ENCODE data around the gene LRIG3. TPM values are rescaled to one million over a fixed set of nuclear protein-coding genes. Genes with fewer than 3 reads are reported as not detected.
"Not testable (repeated sequence)": the region's sequence is repeated elsewhere in the genome, so short reads cannot be mapped to it uniquely, and the experiment has no call there.

LRIG3 gene
- total RNA-seq, 2 experiments from 2014 or later = not detected

GRCh38 chr12:58871556-58871955, 48.7 kb downstream of the LRIG3 start:
- H3K27me3 Mint-ChIP-seq = no peaks in the 10 kb centered on the region
- no peak overlapping the region for H3K27ac Mint-ChIP-seq
- H3K36me3 Mint-ChIP-seq = no peaks in the 10 kb centered on the region
- no peak for DNase-seq
- no peaks in the 10 kb centered on the region for H3K4me1 Mint-ChIP-seq
- no peak overlapping the region for H3K4me3 Mint-ChIP-seq
- no peaks in the 10 kb centered on the region for H3K9me3 Mint-ChIP-seq

- H3K36me3 Mint-ChIP-seq = no peaks in the 10 kb centered on the region
- H3K27ac Mint-ChIP-seq = no peak overlapping the region
- no peaks in the 10 kb centered on the region for H3K27me3 Mint-ChIP-seq
- no peaks in the 10 kb centered on the region for H3K4me1 Mint-ChIP-seq
- no peaks in the 10 kb centered on the region for H3K9me3 Mint-ChIP-seq
- DNase-seq = no peak
- no peak overlapping the region for H3K4me3 Mint-ChIP-seq
These were observed 49.7 kb downstream of the LRIG3 start for GRCh38 chr12:58870595-58870994.

- Mint-ChIP-seq H3K36me3 (no peaks in the 10 kb centered on the region), H3K4me1 (no peaks in the 10 kb centered on the region), H3K9me3 (no peaks in the 10 kb centered on the region), H3K4me3 (no peak overlapping the region), H3K27me3 (no peaks in the 10 kb centered on the region), H3K27ac (no peak overlapping the region)
- no peak for DNase-seq
These were observed 59.5 kb downstream of the LRIG3 start for GRCh38 chr12:58860788-58861240.

DNA sequence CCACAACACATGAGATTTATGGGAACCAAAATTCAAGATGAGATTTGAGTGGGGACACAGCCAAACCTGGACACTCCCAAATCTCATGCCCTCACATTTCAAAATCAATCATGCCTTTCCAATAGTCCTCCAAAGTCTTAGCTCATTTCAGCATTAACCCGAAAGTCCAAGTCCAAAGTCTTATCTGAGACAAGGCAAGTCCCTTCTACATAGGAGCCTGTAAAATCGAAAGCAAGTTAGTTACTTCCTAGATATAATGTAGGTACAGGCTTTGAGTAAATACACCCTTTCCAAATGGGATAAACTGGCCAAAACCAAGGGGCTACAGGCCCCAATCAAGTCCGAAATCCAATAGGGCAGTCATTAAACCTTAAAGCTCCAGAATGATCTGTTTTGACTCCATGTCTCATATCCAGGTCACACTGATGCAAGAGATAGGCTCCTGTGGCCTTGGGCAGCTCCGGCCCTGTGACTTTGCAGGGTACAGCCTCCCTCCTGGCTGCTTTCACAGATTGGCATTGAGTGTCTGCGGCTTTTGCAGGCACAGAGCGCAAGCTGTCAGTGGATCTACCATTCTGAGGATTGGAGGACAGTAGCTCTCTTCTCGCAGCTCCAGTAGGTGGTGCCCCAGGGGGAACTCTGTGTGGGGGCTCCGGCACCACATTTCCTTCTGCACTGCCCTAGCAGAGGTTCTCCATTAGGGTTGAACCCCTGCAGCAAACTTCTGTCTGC, 60.1 kb downstream of the LRIG3 start:
- Mint-ChIP-seq H3K27me3 (no peaks in the 10 kb centered on the region), H3K36me3 (no peaks in the 10 kb centered on the region), H3K9me3 (no peaks in the 10 kb centered on the region), H3K4me1 (no peaks in the 10 kb centered on the region), H3K4me3 (no peak overlapping the region), H3K27ac (no peak overlapping the region)
- DNase-seq = no peak

DNA sequence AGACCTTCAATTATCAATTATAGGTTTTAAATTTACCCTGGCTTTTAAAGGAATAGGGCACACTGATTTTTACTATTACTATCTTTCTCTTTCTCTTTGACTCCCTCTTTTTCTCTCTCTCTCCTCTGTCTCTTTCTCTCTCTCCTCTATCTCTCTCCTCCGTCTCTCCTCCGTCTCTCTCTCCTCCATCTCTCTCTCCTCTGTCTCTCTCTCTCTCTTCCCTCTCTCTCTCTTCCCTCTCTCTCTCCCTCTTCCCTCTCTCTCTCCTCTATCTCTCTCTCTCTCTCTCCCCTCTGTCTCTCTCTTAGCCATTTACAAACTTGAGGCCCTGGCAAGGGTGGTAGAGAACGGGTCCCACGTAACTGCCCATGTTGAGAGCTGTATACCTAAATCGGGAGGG, 62.3 kb downstream of the LRIG3 start:
- Mint-ChIP-seq H3K36me3 (no peaks in the 10 kb centered on the region), H3K4me1 (no peaks in the 10 kb centered on the region), H3K9me3 (no peaks in the 10 kb centered on the region), H3K27ac (no peak overlapping the region), H3K4me3 (no peak overlapping the region), H3K27me3 (no peaks in the 10 kb centered on the region)
- no peak for DNase-seq

DNA sequence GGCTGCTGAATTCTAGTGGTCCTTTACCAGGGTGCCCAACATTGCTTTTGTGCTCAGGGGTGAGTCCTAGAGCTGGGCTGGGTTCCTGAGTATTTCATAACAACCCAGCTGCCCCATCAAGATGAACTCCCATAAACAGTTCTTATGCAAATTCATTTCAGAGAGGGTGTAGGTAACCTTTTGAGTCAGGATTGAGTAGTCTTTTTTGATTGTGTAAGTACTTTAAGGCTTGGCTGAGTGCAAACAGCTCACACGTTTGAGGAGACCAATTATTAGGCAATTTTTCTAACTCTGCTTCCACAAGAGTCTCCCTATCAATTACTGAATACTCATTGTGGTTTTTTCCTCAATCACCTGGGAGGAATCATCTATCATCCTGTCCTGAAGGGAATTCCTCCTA, 63.1 kb downstream of the LRIG3 start:
- H3K4me1 Mint-ChIP-seq, DNase-seq, H3K27me3 Mint-ChIP-seq, H3K36me3 Mint-ChIP-seq, H3K4me3 Mint-ChIP-seq, H3K9me3 Mint-ChIP-seq, H3K27ac Mint-ChIP-seq: not testable (repeated sequence)

- not testable (repeated sequence) for H3K9me3 Mint-ChIP-seq, H3K27ac Mint-ChIP-seq, H3K4me1 Mint-ChIP-seq, DNase-seq, H3K27me3 Mint-ChIP-seq, H3K36me3 Mint-ChIP-seq, H3K4me3 Mint-ChIP-seq
These were observed 64.7 kb downstream of the LRIG3 start for GRCh38 chr12:58855630-58856029.

- Mint-ChIP-seq H3K4me3 (no peak overlapping the region), H3K36me3 (no peaks in the 10 kb centered on the region), H3K9me3 (peaks cover 2% of the 10 kb centered on the region), H3K4me1 (no peaks in the 10 kb centered on the region), H3K27me3 (no peaks in the 10 kb centered on the region), H3K27ac (no peak overlapping the region)
- no peak for DNase-seq
These were observed 69.5 kb downstream of the LRIG3 start for GRCh38 chr12:58850826-58851225.

DNA sequence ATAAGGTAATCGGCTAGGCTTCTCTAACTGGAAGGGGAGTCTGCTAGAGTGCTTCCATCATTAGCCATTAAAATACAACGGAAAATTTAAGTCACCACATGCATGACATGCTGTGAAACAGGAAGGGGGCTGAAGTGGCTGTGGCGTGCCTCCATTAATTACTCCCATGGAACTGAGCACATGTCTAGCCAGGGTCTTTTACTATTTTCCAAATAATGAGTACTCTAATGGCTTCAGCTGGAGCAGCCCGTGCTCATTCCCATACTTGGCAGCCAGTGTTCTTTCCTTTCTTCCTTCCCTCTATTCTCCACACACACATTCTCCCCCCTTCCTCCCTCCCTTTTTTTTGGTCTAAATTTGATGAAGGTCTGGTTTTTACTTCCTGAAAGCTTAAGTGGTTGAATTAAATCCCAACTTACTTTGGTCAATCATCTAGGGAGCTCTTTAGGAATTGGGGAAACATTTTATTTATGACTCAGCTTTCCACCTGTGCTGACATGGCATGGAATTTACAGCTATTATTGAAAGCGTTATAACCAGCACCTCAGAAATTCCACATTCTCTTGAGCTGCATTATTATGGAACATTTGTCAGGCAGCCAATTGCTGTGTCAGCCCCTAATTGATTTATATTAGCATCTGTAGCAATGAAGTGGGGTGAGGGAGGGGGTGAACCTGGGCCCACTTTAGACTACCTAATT, 72.3 kb downstream of the LRIG3 start:
- Mint-ChIP-seq H3K9me3 (peaks cover 2% of the 10 kb centered on the region), H3K4me3 (no peak overlapping the region), H3K36me3 (no peaks in the 10 kb centered on the region), H3K4me1 (no peaks in the 10 kb centered on the region), H3K27me3 (no peaks in the 10 kb centered on the region), H3K27ac (no peak overlapping the region)
- DNase-seq = no peak

GRCh38 chr12:58844161-58844560, 76.1 kb downstream of the LRIG3 start:
- no peak overlapping the region for H3K4me3 Mint-ChIP-seq

GRCh38 chr12:58841058-58841798, 79.1 kb downstream of the LRIG3 start:
- Mint-ChIP-seq H3K36me3 (no peaks in the 10 kb centered on the region), H3K9me3 (peaks cover 7% of the 10 kb centered on the region), H3K4me1 (no peaks in the 10 kb centered on the region), H3K27me3 (no peaks in the 10 kb centered on the region), H3K27ac (no peak overlapping the region), H3K4me3 (no peak overlapping the region)
- DNase-seq = no peak

More at GRCh38 chr12:58844161-58844560, 76.1 kb downstream of the LRIG3 start:
- Mint-ChIP-seq H3K9me3 (no peaks in the 10 kb centered on the region), H3K27ac (no peak overlapping the region), H3K36me3 (no peaks in the 10 kb centered on the region), H3K27me3 (no peaks in the 10 kb centered on the region), H3K4me1 (no peaks in the 10 kb centered on the region)
- DNase-seq = no peak

DNA sequence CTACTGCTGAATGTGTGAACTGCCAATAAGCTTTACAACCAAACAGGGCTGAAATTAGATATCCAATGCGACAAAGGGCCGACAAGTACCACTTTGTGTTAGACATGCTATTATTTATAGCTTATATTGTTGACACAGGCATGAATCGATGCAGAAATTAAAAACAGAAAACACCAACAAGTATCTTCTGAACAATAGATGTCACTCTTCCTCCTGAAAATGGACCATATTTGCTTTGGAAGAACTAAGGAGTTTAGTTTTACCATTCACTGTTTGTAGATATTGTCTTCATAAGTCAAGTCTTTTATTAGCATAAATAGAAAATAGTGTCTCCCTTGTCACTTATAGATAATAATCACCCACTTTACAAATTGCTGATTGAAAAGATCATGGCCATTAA, 86.5 kb downstream of the LRIG3 start:
- H3K27ac Mint-ChIP-seq = no peak overlapping the region
- no peaks in the 10 kb centered on the region for H3K4me1 Mint-ChIP-seq
- H3K36me3 Mint-ChIP-seq = no peaks in the 10 kb centered on the region
- H3K4me3 Mint-ChIP-seq = no peak overlapping the region
- no peak for DNase-seq
- no peaks in the 10 kb centered on the region for H3K27me3 Mint-ChIP-seq
- peaks cover 12% of the 10 kb centered on the region for H3K9me3 Mint-ChIP-seq

DNA sequence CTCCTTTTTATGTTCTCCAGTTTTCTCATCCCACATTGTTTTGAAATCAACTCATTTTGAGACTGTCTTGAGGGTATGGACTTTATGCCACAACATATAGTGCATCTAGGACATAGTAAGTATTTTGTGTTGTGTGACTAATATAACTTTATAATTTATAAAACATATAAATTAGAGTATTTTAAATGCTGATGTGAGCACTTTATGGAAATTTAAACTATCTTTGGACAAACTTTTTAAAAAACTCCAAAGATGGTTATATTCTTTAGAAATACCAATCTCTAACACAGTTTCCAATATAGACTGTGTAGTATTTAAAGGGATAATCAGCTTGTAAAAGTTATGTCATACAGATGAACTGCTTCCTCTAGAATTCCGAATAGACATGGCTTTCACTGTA, 87.4 kb downstream of the LRIG3 start:
- H3K4me1 Mint-ChIP-seq = no peaks in the 10 kb centered on the region
- no peaks in the 10 kb centered on the region for H3K36me3 Mint-ChIP-seq
- H3K9me3 Mint-ChIP-seq = peaks cover 10% of the 10 kb centered on the region
- no peaks in the 10 kb centered on the region for H3K27me3 Mint-ChIP-seq
- DNase-seq = no peak
- no peak overlapping the region for H3K27ac Mint-ChIP-seq
- H3K4me3 Mint-ChIP-seq = no peak overlapping the region

All from activated naive CD8-positive, alpha-beta T cell treated with anti-CD3 and anti-CD28 coated beads for 36 hours (primary cell).